Hepatocyte (in vitro differentiated cells): ENCODE measurements around the gene WDR33. TPM values are rescaled to one million over a fixed set of nuclear protein-coding genes. Genes with fewer than 3 reads are reported as not detected.

ENCODE experiments used
- DNase-seq: peaks from one replicate; pipeline ENCODE4 v3.0.0-alpha.2; 2016; ENCODE audit warnings: low spot score
- H2AFZ ChIP-seq: fragments of 200-600 bp; sonication (generic); 2 replicates; pipeline ENCODE4 v1.6.0; 2016; ENCODE audit warnings: antibody characterized with exemption, mild to moderate bottlenecking
- H3K27ac ChIP-seq: fragments of 200-600 bp; sonication (generic); 2 replicates; pipeline ENCODE4 v1.5.1; 2016; ENCODE audit warnings: mild to moderate bottlenecking
- H3K27me3 ChIP-seq: fragments of 200-600 bp; sonication (generic); 2 replicates; pipeline ENCODE4 v1.6.1; 2016
- H3K36me3 ChIP-seq: fragments of 200-600 bp; sonication (generic); replicated peaks from 2 replicates; pipeline ENCODE4 v1.5.1; 2016; ENCODE audit warnings: low read depth; ENCODE audit not compliant: insufficient read depth
- H3K4me1 ChIP-seq: fragments of 200-600 bp; sonication (generic); 2 replicates; pipeline ENCODE4 v1.5.1; 2016; ENCODE audit warnings: mild to moderate bottlenecking, moderate library complexity; ENCODE audit not compliant: insufficient read depth
- H3K4me2 ChIP-seq: fragments of 200-600 bp; sonication (generic); 2 replicates; pipeline ENCODE4 v1.6.0; 2016
- H3K4me3 ChIP-seq: fragments of 200-600 bp; sonication (generic); 2 replicates; pipeline ENCODE4 v1.5.1; 2016; ENCODE audit warnings: mild to moderate bottlenecking
- H3K79me2 ChIP-seq: fragments of 200-600 bp; sonication (generic); 2 replicates; pipeline ENCODE4 v1.6.0; 2017; ENCODE audit warnings: mild to moderate bottlenecking
- H3K9me2 ChIP-seq: fragments of 200-600 bp; sonication (generic); replicated peaks from 2 replicates; pipeline ENCODE4 v1.6.0; 2017; ENCODE audit warnings: mild to moderate bottlenecking; ENCODE audit not compliant: insufficient read depth
- H3K9me3 ChIP-seq: fragments of 200-600 bp; sonication (generic); 2 replicates; pipeline ENCODE4 v1.5.1; 2016; ENCODE audit warnings: low read depth, mild to moderate bottlenecking
- H4K20me1 ChIP-seq: fragments of 200-600 bp; sonication (generic); 2 replicates; pipeline ENCODE4 v1.6.0; 2016; ENCODE audit warnings: mild to moderate bottlenecking; ENCODE audit not compliant: insufficient read depth, poor library complexity, severe bottlenecking
- EZH2 ChIP-seq: fragments of 200-600 bp; sonication (generic); IDR thresholded peaks from 2 replicates; pipeline ENCODE4 v1.6.1; 2016; ENCODE audit warnings: antibody characterized with exemption, mild to moderate bottlenecking, borderline replicate concordance
- EZH2phosphoT487 ChIP-seq: fragments of 200-600 bp; sonication (generic); IDR thresholded peaks from one replicate; pipeline ENCODE4 v1.6.1; 2018; ENCODE audit warnings: antibody characterized with exemption, mild to moderate bottlenecking, low read depth, moderate library complexity; ENCODE audit not compliant: unreplicated experiment, severe bottlenecking
- WGBS: methylation state at CpG from one replicate; pipeline ENCODE4 v1.1.6; 2016; ENCODE audit warnings: low lambda C conversion rate; ENCODE audit errors: missing lambda C conversion rate; 5-methylcytosine and 5-hydroxymethylcytosine counted together
- polyA plus RNA-seq: library from polyadenylated mRNA; unstranded; fragments of >200 nt; fragmentation: Nextera tagmentation; extraction: Ambion mirVana; gene quantifications from 2 replicates; pipeline ENCODE4 v1.2.1, GENCODE V29; 2016
- total RNA-seq: library from RNA; depleted of rRNA; stranded (reverse); fragments of >200 nt; gene quantifications from 2 replicates; pipeline ENCODE4 v1.2.3, GENCODE V29; 2014
- TF ChIP-seq, protein P1 (sequence below): fragments of 200-600 bp; sonication (generic); IDR thresholded peaks from 2 replicates; pipeline ENCODE4 v1.5.1; 2016; ENCODE audit warnings: antibody characterized with exemption, mild to moderate bottlenecking; ENCODE audit not compliant: poor library complexity

The WDR33 gene
- total and polyA plus RNA-seq, 2 experiments from 2014 or later = 43.3 to 47.5 TPM

DNA sequence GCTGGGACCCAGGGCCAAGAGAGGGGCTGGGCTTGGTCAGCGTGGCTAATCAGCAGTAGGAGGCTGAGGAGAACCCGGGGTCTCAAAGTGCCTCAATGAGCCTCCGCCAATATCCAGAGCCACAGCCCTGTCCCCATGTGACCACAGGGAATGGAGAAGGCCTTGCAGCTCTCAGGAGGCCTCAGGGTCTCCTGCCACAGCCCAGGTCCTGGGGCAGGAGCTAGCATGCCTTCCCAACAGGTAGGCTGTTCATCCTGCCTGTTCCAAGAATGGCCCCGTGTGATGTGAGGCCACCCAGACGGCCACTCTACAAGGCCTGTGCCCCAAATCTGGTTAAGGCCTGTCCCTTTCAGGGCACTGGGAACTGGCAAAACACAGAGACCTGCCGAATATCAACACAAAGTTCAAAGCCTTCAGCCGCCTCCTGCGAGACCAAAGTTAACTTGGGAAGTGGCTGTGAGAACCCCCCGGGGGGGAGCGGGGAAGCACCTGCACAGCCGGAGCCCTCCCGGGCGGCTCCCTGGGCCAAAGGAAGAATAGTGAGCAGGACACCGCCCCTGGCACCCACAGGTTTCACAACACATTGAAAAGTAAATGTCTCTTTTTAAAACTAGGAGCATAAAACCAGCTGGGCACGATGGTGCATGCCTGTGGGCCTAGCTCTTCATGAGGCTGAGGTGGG is 131.2 kb downstream of the WDR33 start:
- H4K20me1 ChIP-seq = no peaks in the 10 kb centered on the region
- no peak overlapping the region for H3K4me2 ChIP-seq
- WGBS = 90% methylated on average over 15 of the region's 15 CpGs
- DNase-seq = no peak
- no peak overlapping the region for H2AFZ ChIP-seq
- no peaks in the 10 kb centered on the region for H3K9me3 ChIP-seq
- H3K27ac ChIP-seq = no peak overlapping the region
- no peaks in the 10 kb centered on the region for H3K79me2 ChIP-seq
- no peaks in the 10 kb centered on the region for H3K36me3 ChIP-seq
- TF ChIP-seq EZH2phosphoT487 = no peak
- H3K4me3 ChIP-seq = no peak overlapping the region
- peaks cover 29% of the 10 kb centered on the region for H3K27me3 ChIP-seq
- no peaks in the 10 kb centered on the region for H3K9me2 ChIP-seq
- H3K4me1 ChIP-seq = peaks cover 36% of the 10 kb centered on the region

- H3K4me1 ChIP-seq = peaks cover 28% of the 10 kb centered on the region
- no peak for DNase-seq
- no peak overlapping the region for H3K4me2 ChIP-seq
- 88% methylated on average over 5 of the region's 6 CpGs for WGBS
- H3K79me2 ChIP-seq = no peaks in the 10 kb centered on the region
- H3K4me3 ChIP-seq = no peak overlapping the region
- peaks cover 38% of the 10 kb centered on the region for H3K27me3 ChIP-seq
- H3K36me3 ChIP-seq = no peaks in the 10 kb centered on the region
- no peak overlapping the region for H3K27ac ChIP-seq
- H3K9me3 ChIP-seq = no peaks in the 10 kb centered on the region
- no peak overlapping the region for H2AFZ ChIP-seq
- no peaks in the 10 kb centered on the region for H3K9me2 ChIP-seq
- TF ChIP-seq EZH2phosphoT487 = no peak
- no peak for TF ChIP-seq EZH2
- TF ChIP-seq, protein P1, sequence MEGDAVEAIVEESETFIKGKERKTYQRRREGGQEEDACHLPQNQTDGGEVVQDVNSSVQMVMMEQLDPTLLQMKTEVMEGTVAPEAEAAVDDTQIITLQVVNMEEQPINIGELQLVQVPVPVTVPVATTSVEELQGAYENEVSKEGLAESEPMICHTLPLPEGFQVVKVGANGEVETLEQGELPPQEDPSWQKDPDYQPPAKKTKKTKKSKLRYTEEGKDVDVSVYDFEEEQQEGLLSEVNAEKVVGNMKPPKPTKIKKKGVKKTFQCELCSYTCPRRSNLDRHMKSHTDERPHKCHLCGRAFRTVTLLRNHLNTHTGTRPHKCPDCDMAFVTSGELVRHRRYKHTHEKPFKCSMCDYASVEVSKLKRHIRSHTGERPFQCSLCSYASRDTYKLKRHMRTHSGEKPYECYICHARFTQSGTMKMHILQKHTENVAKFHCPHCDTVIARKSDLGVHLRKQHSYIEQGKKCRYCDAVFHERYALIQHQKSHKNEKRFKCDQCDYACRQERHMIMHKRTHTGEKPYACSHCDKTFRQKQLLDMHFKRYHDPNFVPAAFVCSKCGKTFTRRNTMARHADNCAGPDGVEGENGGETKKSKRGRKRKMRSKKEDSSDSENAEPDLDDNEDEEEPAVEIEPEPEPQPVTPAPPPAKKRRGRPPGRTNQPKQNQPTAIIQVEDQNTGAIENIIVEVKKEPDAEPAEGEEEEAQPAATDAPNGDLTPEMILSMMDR = no peak
- no peaks in the 10 kb centered on the region for H4K20me1 ChIP-seq
Observed at GRCh38 chr2:127678991-127679390, 132.0 kb downstream of the WDR33 start.

GRCh38 chr2:127678531-127678930 is 132.4 kb downstream of the WDR33 start:
- WGBS = 82% methylated on average over 10 of the region's 10 CpGs
- H3K36me3 ChIP-seq = no peaks in the 10 kb centered on the region
- TF ChIP-seq, protein P1 = no peak
- TF ChIP-seq EZH2phosphoT487 (no peak), EZH2 (no peak)
- H3K79me2 ChIP-seq = no peaks in the 10 kb centered on the region
- H4K20me1 ChIP-seq = no peaks in the 10 kb centered on the region
- H3K27ac ChIP-seq = no peak overlapping the region
- H3K4me1 ChIP-seq = peaks cover 24% of the 10 kb centered on the region
- H3K4me3 ChIP-seq = no peak overlapping the region
- no peak overlapping the region for H3K4me2 ChIP-seq
- no peaks in the 10 kb centered on the region for H3K9me2 ChIP-seq
- H3K27me3 ChIP-seq = peaks cover 38% of the 10 kb centered on the region
- H3K9me3 ChIP-seq = no peaks in the 10 kb centered on the region
- DNase-seq = no peak
- H2AFZ ChIP-seq = no peak overlapping the region

GRCh38 chr2:127676906-127677305 is 134.1 kb downstream of the WDR33 start:
- Histone ChIP-seq H4K20me1 (no peaks in the 10 kb centered on the region), H3K27me3 (peaks cover 38% of the 10 kb centered on the region), H3K4me2 (no peak overlapping the region), H3K79me2 (no peaks in the 10 kb centered on the region), H3K36me3 (no peaks in the 10 kb centered on the region), H2AFZ (no peak overlapping the region), H3K9me2 (no peaks in the 10 kb centered on the region), H3K9me3 (no peaks in the 10 kb centered on the region), H3K4me1 (peaks cover 10% of the 10 kb centered on the region), H3K27ac (no peak overlapping the region), H3K4me3 (no peak overlapping the region)
- TF ChIP-seq, protein P1 = no peak
- TF ChIP-seq EZH2phosphoT487 (no peak), EZH2 (no peak)
- no peak for DNase-seq
- 85% methylated on average over 2 of the region's 2 CpGs for WGBS
